Globus pallidus (tissue), 1 donor: ENCODE results near the gene LRRC74A.
A peak's percentile ranks its signal among the peaks of the same experiment; 100 is the strongest.
"Not testable (repeated sequence)": the region's sequence is repeated elsewhere in the genome, so short reads cannot be mapped to it uniquely, and the experiment has no call there.

Experiments
- DNase-seq: peaks from one replicate; pipeline ENCODE4 v3.0.0-alpha.2; 2015; ENCODE audit warnings: low spot score

The LRRC74A gene

DNA sequence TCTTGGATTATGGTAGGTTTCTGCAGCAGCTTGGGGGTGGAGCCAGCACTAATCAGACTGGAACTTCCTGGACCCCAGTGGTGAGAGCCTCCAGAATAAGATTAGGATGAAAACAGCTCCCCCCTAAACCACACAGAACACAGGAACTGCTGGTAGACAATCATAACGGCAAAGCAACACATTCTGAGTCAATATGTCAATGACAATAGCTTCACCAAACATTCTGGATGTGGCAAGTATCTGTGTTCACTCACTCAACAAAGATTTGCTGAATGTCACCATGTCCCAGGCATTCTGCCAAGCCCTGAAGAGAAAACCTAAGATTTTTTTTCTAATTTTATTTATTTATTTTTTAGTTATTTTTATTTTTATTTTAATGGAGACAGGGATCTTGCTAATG, 65.2 kb downstream of the LRRC74A start:
- no peak for DNase-seq

DNA sequence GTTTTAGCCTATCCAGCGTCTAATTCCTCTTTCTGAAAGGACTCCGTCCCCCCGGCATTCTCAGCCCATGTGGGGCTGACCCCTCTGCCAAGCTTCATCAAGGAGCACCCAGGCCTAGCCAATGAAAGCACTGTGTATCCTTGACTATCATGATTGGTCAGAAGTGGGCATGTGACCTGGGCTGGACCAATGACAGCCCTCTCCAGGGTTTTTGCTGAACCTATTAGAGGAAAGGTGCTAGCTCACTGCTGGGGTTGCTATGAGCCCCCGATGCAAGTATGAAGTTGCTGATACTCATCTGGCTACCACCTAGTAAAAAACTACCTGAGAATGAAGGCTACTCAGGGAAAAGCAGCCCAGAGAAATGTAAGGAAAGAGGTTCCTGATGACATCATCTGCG, 68.1 kb downstream of the LRRC74A start:
- no peak for DNase-seq

DNA sequence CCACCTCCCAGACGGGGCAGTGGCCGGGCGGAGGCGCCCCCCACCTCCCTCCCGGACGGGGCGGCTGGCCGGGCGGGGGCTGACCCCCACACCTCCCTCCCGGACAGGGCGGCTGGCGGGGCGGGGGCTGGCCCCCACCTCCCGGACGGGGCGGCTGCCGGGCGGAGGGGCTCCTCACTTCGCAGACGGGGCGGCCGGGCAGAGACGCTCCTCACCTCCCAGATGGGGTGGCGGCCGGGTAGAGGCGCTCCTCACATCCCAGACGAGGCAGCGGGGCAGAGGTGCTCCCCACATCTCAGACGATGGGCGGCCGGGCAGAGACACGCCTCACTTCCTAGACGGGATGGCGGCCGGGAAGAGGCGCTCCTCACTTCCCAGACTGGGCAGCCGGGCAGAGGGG, 71.8 kb downstream of the LRRC74A start:
- DNase-seq = not testable (repeated sequence)

DNA sequence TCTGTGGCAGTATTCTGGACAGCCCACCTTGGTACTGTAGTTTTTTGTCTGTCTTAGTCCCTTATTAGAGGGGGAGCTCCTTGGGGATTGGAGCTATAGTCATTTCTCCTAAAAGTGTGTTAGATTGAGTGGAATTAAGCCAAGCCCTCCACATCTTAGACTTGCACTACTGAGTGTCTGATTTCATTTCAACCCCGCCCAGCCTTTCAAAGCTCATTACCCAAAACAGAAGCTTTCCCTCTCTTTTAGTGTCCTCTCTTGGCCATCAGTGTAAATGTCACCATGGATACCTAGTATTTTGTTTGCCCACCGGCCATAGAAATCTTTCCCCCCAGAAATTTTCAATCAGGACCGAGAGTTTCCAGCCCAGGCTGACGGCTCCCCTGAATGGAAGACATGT, 74.5 kb downstream of the LRRC74A start:
- no peak for DNase-seq

DNA sequence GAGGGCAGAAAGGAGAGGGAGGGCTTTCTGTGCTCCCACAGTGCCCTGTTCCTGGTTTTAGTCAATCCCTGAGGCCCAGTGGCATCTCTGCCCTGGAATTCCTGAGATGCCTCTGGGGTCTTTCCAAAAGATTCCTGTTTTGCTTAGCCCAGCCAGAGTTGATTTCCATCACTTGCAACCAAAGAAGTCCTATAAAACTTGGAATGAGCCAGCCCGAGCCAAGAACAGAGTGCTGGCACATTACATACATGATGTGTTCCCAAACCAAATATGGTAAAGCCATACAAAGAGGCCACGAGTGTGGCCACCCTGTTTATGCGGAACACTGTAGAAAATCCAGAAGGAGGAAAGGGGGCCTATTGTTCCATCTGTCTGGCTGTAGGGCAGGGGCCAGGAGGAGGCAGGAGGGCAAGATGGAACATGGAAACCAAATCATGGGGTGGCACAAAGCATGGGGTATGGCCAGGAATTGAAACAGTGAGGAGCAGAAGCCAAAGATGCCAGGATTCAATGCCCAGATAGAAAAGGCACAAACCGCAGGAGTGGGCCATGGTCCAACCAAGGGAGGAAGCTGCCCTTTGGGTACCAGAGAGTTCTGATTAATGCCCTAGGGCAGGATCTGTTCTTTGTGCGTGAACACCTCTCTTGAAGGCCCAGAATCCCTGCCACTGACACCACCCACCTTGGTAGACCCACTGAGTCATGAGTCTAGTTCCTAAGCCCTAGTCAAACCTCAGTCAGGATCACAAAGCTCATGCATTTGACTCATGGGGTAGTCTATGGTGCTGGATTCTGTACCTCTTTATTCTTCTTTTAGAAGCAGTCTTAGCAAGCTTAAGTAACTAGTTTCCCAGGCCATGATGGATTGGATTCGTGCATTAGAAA, 75.2 kb downstream of the LRRC74A start:
- DNase-seq = no peak

DNA sequence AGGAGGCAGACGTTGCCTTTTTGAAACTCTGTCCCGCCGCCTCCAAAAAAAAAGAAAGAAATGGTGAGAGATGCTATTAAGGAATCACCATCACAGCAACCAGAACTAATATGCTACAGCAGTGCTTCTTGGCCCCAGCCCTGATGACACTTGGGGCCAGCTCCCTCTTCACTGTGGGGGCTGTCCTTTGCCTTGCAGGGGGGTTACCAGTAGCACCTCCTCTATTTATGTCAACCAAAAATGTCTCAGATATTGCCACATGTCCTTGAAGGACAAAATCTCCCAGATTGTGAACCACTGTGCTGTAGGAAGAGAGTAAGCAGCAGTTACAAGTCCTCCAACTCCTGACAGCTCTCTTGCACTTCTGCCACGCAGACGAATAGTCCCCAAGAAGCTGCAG, 76.4 kb downstream of the LRRC74A start:
- DNase-seq = no peak

DNA sequence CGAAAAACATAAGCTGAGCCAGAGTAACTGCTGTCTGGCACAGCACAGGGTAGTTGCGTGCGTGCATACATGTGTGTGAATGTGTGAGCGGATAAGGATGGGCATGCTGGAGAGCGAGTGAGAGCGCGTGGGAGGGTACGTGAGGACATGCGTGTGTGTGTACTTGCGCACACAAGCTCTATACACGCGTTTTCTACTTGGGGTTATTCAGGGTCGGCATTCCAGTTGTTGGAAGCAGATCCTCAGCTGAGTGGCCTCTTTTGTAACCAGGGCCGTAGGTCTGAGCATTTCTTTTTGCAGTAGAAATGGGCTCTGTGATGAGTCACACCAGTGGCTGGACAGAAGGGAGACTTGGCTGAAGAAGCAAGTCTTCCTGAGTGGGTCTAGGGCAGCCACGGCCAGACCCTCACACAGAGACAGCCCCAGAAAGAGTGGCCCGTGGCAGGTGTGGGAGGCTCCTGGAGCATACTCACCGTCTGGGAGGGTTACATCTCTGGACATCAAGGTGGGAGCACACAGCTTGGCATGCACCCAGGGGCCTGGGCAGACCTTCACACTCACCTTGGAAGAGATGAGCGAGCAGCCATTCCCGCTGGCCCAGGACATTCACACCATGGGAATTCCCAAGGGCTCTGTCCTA, 78.0 kb downstream of the LRRC74A start:
- no peak for DNase-seq

DNA sequence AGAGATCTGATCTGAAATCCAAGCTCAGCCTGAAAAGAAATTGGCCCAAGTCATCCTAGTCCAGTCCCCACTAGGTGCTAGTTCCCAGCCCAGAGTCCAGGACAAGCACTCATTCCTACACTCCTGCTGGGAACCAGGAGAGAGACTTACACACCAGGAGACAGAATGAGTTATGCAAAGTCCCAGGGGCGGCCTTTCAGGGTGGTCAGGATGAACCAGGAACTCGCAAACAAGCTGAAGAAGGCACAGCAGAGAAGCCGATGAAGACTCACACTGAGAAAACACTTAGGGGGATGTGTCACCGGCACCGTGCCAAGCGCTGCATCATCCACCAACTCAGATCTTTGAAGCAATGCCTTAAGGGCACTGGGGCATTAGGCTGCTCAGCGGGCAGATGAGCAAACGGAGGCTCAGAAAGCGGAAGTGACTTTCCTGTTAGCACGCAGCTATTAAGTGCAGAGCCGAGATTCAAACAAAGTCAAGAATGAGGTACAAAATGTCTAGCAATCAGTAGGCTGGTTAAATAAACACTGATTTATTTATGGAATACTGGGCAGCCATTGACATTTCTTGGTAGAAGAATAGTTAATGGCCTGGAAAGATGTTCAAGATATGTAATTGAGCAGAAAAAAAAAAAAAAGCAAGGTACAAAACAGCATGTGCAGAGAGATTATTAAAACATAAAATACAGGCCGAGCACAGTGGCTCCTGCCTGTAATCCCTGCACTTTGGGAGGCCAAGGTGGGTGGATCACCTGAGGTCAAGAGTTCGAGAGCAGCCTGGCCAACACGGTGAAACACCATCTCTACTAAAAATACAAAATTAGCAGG, 78.7 kb downstream of the LRRC74A start:
- no peak for DNase-seq

DNA sequence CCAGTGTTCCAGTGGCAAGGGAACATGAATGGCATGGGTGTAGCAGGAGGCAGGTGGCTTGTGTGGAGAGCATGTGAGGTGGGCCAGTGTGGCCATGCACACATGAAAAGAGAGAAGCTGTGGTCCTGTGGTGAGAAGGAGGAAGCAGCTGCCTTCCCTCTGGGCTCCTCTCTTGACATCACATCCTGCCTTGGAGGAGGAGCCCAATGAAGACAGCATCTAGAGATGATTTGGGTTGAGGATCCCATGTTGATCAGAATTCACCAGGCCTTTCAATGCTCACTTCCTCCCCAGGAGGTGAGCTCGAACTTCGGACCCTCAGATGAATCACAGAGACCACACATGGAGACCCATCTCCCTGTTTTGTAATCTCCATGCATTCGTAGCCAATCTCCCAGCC, 82.6 kb downstream of the LRRC74A start:
- peak; percentile 35 for DNase-seq

DNA sequence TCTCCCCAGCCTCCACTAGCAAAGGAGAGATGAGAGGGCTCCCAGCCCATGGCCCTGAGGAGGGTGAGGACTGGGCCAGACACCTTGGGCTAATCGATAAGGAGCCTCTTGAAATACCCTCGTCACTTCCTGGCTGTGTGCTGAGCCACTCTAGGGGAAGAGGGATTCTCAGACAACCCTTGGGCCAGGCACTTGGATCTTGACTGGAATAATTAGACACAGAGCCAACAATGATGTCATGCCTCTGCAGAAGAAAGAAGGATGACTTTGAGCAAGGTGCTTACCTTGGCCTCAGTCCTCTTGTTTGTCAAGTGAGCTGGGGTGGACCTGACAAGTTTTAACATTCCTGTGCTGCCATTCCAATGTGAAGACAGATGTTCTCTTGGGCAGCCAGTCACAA, 83.1 kb downstream of the LRRC74A start:
- DNase-seq = no peak

DNA sequence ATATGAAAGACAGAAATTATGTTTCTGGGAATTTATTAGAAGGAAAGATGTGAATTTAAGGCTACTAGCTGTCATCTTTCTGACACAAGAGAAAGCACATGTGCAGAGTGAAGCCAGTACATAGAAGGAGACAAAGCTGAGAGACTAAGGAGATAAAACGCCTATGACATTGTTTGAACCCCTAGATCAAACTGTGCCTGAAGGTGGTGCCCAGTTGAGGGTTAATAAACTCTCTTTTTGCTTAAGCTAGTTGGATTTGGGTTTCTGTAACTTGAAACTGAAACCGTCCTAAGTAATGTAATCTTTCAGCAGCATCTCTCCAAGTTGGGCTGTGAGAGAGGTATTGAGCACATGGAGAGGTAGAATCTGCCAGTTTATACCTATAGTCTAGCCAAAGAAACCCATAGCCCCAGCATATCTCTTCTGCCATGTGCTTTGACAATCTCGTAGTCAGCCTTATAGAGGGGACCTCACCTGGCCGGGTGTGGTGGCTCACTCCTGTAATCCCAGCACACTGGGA, 84.2 kb downstream of the LRRC74A start:
- no peak for DNase-seq

DNA sequence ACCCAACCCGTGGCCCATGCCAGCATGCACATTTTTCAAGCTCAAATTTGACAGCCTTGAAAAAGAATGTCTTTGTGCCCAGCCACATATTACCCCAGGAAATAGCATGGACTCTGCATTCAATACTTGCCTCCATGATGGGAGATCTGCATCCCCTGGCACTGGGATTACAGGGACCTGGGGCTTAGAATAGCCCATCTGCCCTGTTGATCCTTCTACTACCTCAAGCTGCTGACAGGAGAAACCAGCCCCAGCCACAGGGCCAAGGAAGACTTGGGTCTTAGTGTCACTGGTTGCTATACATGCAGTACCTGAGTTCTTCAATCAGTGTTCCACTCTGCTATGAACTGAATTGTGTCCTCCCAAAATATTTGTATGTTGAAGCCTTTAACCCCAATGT, 85.3 kb downstream of the LRRC74A start:
- DNase-seq = no peak

DNA sequence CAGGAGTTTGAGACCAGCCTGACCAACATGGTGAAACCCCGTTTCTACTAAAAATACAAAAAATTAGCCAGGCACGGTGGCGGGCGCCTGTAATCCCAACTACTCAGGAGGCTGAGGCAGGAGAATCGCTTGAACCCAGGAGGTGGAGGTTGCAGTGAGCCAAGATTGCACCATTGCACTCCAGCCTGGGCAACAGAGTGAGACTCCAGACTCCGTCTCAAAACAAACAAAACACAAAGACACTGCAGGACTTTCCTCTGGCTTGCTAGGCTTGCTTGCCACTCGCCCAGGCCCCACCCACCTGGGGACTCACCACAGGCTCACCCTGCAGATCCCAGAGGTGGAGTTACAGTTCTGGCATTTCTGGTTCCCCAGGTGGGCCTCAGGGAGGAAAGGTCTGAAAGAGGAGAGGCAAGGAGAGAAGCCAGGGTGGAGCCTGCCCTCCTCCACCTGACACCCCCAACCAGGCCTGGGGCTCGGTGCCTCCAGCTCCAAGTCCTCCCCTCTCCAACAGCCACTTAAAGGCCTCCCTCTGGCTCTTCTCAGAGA, 88.4 kb downstream of the LRRC74A start:
- DNase-seq = not testable (repeated sequence)

DNA sequence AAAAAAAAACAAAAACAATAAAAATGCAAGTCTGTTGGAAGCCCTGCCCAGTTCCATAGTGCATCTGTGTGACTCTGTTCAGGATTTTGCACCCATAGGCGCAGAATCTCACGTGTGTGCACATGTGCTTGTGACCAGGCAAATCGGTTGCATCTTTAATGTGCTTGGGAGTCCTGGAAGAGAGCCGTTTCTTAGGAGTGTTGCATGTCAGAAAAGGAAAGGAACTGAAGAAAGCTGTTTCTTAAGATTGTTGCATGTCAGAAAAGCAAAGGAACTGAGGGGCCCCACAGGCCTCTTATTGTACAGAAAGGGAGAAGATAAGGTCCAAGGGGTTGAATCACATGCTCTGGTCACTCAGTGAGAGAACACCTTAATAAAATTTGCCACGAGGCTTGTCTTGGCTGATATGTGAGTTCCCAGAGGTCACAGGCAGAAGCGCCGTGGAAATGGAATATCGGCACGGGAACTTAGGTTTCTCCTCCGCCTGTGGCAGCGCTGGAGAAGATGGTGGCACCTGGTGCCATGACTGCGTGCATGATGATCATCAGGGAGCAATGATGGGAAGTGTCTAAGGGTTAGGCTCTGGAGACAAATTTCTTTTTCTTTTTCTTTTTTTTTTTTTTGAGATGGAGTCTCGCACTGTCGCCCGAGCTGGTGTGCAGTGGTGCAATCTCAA, 90.0 kb downstream of the LRRC74A start:
- no peak for DNase-seq

DNA sequence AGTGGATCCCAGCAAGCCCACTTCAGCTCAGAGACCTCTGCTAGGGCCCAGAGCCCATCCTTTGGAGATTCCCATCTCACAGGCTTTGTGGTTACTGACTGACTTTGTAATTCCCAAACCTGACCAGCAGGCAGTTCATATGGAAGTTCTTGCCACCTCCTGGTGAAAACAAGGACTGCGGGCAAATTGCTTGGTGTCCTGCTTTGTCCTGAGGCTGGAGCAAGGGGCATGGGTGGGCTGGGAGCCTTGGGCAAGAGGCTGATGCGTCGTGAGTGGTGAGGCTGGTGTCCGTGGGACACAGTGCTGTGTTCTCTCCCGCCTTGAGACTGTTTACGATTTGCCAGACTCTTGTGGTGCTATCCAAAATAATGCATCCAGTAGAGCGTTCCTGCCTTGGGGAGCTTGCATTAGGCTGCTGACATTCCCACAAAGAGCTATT, 91.0 kb downstream of the LRRC74A start:
- DNase-seq = no peak

DNA sequence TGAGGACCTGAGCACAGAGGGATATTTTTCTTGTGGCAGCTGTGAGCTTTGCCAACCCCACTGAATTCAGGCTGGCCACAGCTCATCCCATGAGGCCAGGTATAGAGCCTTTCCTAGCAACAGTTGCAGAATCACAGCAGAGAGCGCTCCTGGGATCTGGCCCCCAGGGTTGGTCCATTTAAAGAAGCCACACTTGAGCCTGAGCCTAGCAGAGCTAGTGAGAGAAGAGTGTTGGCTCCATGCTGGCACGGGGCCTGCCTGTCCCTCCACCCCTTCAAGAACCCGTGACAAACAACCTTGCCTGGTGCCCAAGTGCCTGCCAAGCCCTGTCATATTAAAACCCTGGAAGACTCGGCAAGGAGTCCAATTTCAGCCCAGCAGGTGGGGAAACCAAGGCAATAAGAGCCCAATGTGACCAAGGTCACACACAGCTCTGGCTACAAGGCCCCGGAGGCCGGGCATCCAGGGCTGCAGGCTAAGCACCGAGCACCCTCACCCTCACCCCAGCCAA, 91.6 kb downstream of the LRRC74A start:
- DNase-seq = no peak

DNA sequence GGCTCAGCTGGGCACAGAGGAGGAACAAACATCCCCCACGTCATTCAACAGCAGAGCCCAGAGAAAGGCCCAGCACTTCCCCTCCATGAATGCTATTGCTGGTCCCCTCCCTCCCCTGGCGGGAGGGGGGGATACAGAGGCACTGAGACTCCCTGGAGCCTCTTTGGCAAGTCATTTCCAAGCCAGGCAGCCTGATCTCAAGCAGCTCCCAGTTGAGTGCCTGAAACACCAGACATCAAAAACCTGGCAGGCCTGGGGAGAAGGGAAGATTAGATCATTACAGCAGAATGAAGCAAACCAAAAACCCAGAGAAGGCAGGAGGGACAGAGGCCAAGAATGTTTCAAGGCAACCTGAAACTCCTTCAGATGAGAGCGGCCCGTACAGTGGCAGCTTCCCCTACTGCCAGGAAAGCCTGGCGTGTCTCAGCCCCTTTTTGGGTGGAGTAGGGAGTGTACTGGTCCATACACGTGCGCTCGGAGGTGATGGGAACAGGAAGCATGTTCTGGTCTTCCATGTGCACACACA, 92.1 kb downstream of the LRRC74A start:
- peak; percentile 74 for DNase-seq

DNA sequence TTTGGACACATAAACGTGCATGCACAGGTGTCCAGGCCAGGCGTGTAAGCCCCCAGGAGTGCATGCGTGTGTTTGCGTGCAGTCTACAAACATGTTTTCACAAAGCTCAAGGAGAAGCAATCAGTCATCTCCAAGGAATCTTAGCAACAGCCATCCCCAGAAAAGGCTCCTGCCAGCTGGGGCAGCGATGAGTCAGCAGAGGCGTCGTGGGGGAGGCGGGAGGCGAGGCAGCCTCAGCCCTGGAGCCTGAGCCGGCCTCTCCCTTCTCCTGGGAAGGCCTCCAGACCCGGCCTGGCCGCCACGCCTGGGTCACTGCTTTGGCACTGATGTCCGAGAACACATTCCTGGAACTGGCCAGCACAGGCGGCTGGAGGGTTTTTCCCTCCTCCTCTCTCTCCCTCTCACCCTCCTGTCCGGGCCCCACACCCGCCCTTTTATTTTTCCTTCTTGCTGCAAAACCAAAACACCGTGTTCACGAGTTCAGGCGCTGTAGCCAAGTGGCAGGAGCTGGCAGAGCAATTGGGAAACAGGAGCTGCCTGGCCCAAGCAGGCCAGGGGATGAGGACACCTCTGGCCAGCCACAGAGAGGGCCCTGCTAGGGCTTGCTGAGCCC, 92.7 kb downstream of the LRRC74A start:
- peak; percentile 87 for DNase-seq
